Nephron progenitor cell (in vitro differentiated cells): ENCODE results near the gene ZBTB20.

Experiments used
- DNase-seq: peaks from one replicate; pipeline ENCODE4 v3.0.0; 2021
- H3K27ac Mint-ChIP-seq: 2 replicates; pipeline ENCODE4 v1.8.0; 2021; ENCODE audit warnings: mild to moderate bottlenecking, moderate library complexity, mixed read lengths
- H3K27me3 Mint-ChIP-seq: 2 replicates; pipeline ENCODE4 v1.8.0; 2021; ENCODE audit warnings: mild to moderate bottlenecking, low read depth, mixed read lengths; ENCODE audit not compliant: poor library complexity
- H3K36me3 Mint-ChIP-seq: 2 replicates; pipeline ENCODE4 v1.8.0; 2021; ENCODE audit warnings: low read depth, mixed read lengths
- H3K4me1 Mint-ChIP-seq: 2 replicates; pipeline ENCODE4 v1.8.0; 2021; ENCODE audit warnings: mixed read lengths
- H3K4me3 Mint-ChIP-seq: 2 replicates; pipeline ENCODE4 v1.8.0; 2021; ENCODE audit warnings: mild to moderate bottlenecking, moderate library complexity, mixed read lengths
- H3K9me3 Mint-ChIP-seq: 2 replicates; pipeline ENCODE4 v1.8.0; 2021; ENCODE audit warnings: mild to moderate bottlenecking, moderate library complexity, mixed read lengths
- CTCF ChIP-seq: fragments of 200-600 bp; sonication (generic); IDR thresholded peaks from 2 replicates; pipeline ENCODE4 v1.5.0; 2021; ENCODE audit warnings: antibody characterized with exemption

ZBTB20 gene

DNA sequence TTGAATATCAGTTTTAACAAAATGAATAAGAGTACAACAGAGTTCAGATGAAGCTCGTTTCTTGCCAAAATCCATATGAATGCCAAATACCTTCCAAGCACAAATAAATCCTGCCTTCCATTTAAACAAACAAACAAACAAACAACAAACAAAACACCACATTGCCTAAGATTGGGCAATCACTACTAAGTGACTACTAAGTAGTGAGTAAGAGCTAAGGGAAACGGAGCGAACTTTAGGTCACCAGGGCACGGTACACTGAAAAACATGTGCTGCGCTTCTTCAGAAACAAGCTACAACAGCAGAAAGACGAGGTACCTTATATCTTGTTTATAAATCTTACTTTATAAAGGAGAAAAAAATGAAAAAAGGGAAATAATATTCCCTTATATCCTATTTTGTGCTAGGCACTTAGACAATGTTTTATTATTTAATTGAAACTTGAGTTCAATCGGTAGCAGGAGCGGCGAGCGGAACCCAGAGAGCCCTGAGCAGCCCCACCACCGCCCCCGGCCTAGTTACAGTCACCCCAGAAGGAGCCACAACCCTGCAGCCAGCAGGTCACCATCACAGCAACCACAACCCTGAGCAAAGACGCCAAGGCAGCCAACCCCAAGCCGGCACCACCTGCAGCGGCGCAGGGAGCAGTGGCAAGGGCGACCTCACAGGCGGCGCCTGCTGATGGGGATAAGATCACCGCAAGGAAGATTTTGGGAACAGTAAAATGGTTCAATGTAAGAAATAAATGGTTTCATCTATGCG lies 216.9 kb downstream of the ZBTB20 start:
- H3K27me3 Mint-ChIP-seq = no peaks in the 10 kb centered on the region
- no peak overlapping the region for H3K4me3 Mint-ChIP-seq
- no peak for DNase-seq
- H3K4me1 Mint-ChIP-seq = no peaks in the 10 kb centered on the region
- no peaks in the 10 kb centered on the region for H3K36me3 Mint-ChIP-seq
- H3K27ac Mint-ChIP-seq = no peak overlapping the region
- no peak for TF ChIP-seq CTCF
- no peaks in the 10 kb centered on the region for H3K9me3 Mint-ChIP-seq

- no peak overlapping the region for H3K27ac Mint-ChIP-seq
- no peak overlapping the region for H3K4me3 Mint-ChIP-seq
- no peak for TF ChIP-seq CTCF
- H3K4me1 Mint-ChIP-seq = no peaks in the 10 kb centered on the region
- peaks cover 3% of the 10 kb centered on the region for H3K27me3 Mint-ChIP-seq
- no peaks in the 10 kb centered on the region for H3K36me3 Mint-ChIP-seq
- H3K9me3 Mint-ChIP-seq = no peaks in the 10 kb centered on the region
- DNase-seq = no peak
These were observed 218.0 kb downstream of the ZBTB20 start for GRCh38 chr3:114928989-114929640.

- no peak for DNase-seq
- no peak overlapping the region for H3K4me3 Mint-ChIP-seq
- no peak overlapping the region for H3K27ac Mint-ChIP-seq
- no peaks in the 10 kb centered on the region for H3K27me3 Mint-ChIP-seq
- no peak for TF ChIP-seq CTCF
- H3K4me1 Mint-ChIP-seq = peaks cover 25% of the 10 kb centered on the region
- H3K9me3 Mint-ChIP-seq = no peaks in the 10 kb centered on the region
- no peaks in the 10 kb centered on the region for H3K36me3 Mint-ChIP-seq
These were observed 242.5 kb downstream of the ZBTB20 start for GRCh38 chr3:114904633-114905032.

DNA sequence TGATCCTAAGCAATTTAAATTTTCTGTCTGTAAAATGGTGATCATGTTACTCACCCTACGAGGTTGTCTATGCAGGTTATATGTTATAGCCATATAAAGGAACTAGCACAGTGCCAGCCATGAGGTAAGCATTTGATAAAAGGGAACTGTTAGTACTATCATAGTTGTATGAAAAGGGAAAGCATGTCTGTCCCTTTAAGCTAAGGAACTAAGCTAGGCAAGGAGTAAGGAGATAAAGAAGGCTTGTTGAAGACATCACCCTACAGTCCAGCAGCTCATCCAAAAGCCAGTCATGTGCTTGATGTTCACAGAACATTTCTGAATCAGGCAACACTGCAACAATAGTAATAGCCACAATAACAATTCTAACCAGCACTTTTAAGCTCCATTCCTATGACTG lies 243.9 kb downstream of the ZBTB20 start:
- no peak for TF ChIP-seq CTCF
- no peaks in the 10 kb centered on the region for H3K9me3 Mint-ChIP-seq
- no peaks in the 10 kb centered on the region for H3K27me3 Mint-ChIP-seq
- H3K27ac Mint-ChIP-seq = peak overlapping the region; percentile 71
- peaks cover 25% of the 10 kb centered on the region for H3K4me1 Mint-ChIP-seq
- no peaks in the 10 kb centered on the region for H3K36me3 Mint-ChIP-seq
- no peak overlapping the region for H3K4me3 Mint-ChIP-seq
- no peak for DNase-seq

DNA sequence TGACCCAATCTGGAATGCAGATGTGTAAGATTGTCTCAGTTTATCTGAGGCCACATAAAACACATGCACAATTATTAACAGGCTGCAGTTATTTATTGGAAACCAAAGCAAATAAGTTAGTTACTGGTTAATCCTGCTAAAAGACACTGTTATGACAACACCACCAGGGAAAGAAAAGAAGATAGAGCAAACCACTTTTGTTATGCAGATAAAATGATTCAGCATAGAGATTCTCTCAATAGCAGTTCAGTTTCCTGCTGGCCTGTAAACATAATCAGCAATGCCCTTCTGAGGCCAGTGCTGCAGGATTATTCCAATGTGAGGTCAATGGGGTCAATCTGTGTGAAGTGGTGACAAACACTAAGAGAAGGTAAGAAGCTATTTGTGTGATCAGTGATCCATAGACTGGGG lies 244.4 kb downstream of the ZBTB20 start:
- H3K27me3 Mint-ChIP-seq = no peaks in the 10 kb centered on the region
- H3K4me3 Mint-ChIP-seq = no peak overlapping the region
- no peaks in the 10 kb centered on the region for H3K9me3 Mint-ChIP-seq
- H3K36me3 Mint-ChIP-seq = no peaks in the 10 kb centered on the region
- H3K27ac Mint-ChIP-seq = peak overlapping the region; percentile 71
- TF ChIP-seq CTCF = no peak
- no peak for DNase-seq
- peaks cover 25% of the 10 kb centered on the region for H3K4me1 Mint-ChIP-seq

GRCh38 chr3:114900908-114901307 lies 246.2 kb downstream of the ZBTB20 start:
- no peak overlapping the region for H3K27ac Mint-ChIP-seq
- no peak for DNase-seq

More at GRCh38 chr3:114900908-114901307, 246.2 kb downstream of the ZBTB20 start:
- peaks cover 25% of the 10 kb centered on the region for H3K4me1 Mint-ChIP-seq
- H3K36me3 Mint-ChIP-seq = no peaks in the 10 kb centered on the region
- H3K9me3 Mint-ChIP-seq = no peaks in the 10 kb centered on the region
- no peak for TF ChIP-seq CTCF
- H3K27me3 Mint-ChIP-seq = no peaks in the 10 kb centered on the region
- no peak overlapping the region for H3K4me3 Mint-ChIP-seq
